ENCODE measurements around the gene NBEA.

NBEA gene

DNA sequence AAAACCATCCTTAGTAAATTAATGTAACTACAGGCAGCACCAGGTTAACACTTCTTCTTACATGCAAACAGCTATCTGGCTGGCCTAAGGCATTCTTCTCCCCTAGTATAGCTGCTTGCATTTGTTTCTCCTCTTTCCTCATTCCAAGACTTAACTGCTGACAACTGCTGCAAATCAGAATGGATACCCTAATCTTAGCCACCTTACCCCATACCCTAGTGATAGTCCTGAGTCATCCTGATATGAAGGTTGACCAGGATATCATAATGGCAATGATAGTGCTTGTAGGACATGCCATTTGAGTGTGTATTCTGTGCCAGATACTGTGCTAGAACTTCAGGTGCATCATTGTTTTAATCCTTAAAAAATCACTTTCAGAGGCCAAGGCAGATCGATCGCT, 672.6 kb downstream of the NBEA start:
- TF ChIP-seq, protein P1, sequence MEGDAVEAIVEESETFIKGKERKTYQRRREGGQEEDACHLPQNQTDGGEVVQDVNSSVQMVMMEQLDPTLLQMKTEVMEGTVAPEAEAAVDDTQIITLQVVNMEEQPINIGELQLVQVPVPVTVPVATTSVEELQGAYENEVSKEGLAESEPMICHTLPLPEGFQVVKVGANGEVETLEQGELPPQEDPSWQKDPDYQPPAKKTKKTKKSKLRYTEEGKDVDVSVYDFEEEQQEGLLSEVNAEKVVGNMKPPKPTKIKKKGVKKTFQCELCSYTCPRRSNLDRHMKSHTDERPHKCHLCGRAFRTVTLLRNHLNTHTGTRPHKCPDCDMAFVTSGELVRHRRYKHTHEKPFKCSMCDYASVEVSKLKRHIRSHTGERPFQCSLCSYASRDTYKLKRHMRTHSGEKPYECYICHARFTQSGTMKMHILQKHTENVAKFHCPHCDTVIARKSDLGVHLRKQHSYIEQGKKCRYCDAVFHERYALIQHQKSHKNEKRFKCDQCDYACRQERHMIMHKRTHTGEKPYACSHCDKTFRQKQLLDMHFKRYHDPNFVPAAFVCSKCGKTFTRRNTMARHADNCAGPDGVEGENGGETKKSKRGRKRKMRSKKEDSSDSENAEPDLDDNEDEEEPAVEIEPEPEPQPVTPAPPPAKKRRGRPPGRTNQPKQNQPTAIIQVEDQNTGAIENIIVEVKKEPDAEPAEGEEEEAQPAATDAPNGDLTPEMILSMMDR (IDR thresholded peaks at IDR 0.05; ENCODE audit: extremely low read depth, missing control alignments), result no peak
- DNase-seq (ENCODE audit: low spot score), result no peak

DNA sequence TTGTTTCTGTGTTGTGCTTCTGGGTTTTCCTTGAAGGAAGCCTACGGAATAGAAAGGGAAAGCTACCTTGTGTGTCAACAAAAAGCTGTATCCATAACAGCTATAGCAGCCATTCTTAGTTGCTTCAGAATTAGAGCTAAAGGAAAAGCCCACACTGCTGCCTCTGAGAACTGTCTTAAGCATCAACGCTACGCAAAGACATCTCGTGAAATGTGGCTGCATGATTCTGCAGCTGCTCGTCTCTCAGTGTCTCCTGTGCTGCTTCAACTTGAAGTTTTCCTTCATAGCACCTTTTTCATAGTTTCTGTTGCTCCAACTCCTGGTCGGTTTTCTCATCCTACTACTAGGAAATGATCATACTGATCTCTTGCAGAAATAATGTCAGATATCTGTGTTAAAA, 675.4 kb downstream of the NBEA start:
- TF ChIP-seq, protein P1 (IDR thresholded peaks at IDR 0.05; ENCODE audit: extremely low read depth, missing control alignments), result no peak
- DNase-seq (ENCODE audit: low spot score), result no peak

DNA sequence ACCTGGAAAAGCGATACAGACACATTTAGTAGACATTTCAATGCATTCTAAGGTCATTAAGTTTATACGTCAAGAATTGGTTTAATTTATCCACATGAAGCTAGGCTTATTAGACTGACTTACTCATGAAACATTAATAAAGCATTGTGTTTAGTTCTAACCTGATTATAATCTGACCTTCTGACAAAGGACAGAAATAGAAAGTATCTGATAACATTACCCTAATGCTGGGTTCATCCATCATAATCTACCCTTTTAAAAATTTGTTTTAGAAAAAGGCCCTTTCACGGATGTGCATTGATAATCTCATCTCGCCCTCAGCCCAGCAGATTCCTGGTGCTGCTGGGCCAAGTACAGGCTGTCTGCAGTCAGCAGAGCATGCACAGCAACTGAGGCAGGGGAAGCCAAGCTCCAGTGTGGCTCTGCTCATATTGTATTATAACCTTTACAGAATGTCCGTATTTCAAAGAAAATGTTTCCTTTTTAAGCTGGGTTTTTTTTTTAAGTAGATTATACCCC, 676.6 kb downstream of the NBEA start:
- TF ChIP-seq, protein P1 (IDR thresholded peaks at IDR 0.05; ENCODE audit: extremely low read depth, missing control alignments), result no peak

DNA sequence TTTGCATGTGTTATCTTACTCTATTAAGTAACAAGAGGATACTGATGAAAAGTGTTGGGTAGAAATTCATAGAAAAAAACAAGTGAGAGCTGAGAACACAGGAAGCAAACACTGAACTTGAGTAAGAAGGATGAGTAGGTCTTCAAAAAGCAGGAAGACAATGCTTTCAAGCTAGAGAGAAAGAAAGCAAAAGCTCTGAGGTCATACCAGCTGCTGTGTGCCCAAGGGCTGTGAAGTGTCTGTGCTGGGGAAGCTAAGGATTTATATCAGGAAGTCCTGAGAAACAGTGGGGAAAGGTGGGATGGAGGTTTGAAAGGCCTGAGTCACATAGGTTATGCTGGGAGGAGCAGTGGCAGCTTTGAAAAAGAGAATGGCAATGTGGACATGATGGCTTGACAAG, 679.9 kb downstream of the NBEA start:
- TF ChIP-seq, protein P1 (IDR thresholded peaks at IDR 0.05; ENCODE audit: extremely low read depth, missing control alignments), result no peak

More for the DNA sequence above, 676.6 kb downstream of the NBEA start:
- DNase-seq (ENCODE audit: low spot score), result no peak

DNA sequence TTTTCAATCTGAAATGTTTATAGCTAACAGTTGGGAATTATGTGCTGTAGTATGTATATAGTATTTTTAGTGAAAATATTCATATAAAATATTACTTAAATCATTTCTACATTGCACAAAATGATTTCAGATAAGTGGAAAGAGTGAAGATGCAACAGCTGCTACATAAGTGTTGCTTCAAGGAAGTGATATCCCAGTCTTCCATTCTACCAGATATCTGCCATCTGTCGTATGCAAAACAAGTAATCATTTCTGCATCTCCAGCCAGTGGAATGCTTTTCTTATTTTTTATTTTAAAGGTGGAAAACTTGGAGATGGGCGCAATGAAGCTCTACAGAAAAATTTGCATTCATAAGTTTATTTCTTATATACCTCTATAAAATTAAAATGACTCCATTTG, 687.0 kb downstream of the NBEA start:
- TF ChIP-seq, protein P1 (IDR thresholded peaks at IDR 0.05; ENCODE audit: extremely low read depth, missing control alignments), result no peak
- DNase-seq (ENCODE audit: low spot score), result no peak

More for the DNA sequence above, 679.9 kb downstream of the NBEA start:
- DNase-seq (ENCODE audit: low spot score), result no peak

DNA sequence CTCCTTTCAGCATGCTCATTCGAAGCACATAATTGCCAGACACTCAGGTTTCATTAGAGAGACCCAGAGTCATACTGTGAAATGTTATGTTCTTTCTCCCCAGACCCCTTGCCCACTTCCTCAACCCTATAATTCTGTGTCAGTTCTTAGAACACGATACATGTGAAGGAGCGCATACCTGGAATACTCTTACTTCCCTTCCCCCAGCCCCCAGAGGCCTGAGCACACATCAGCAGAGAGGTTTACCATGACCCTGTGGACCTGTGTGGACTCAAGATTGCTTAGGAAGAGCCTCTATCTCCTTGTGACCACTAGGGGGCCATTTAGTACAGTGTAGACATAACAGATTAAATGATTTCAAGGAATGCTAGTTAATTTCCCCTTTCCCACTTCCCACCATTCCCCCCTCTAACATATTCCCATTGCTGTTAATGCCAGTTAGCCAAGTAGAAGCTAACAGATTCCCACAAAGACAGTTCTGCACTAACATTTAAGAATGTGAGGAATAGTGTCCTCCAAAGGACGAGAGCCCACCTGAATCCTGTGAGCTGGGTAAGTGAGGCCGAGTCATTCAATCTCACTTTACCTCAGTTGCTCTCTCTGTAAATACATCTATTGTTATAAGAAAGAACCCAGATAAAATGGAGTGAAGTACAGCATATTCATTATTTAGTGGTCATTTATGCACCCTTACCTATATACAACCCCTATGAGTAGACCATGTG, 688.6 kb downstream of the NBEA start:
- peak; percentile 8 for DNase-seq (ENCODE audit: low spot score)
- TF ChIP-seq, protein P1 (IDR thresholded peaks at IDR 0.05; ENCODE audit: extremely low read depth, missing control alignments), result peak; percentile 45

GRCh38 chr13:35631666-35632065, 689.6 kb downstream of the NBEA start:
- no peak for DNase-seq (ENCODE audit: low spot score)
- TF ChIP-seq, protein P1 (IDR thresholded peaks at IDR 0.05; ENCODE audit: extremely low read depth, missing control alignments), result no peak

Data from GM20000 (cell line).